GM18861 (cell line): ENCODE data around the gene IFI16.

Experiments used
- ATAC-seq: cut with Tn5 transposase; IDR thresholded peaks from one replicate; pipeline ENCODE4 v1.9.1; 2021; ENCODE audit not compliant: unreplicated experiment

Gene IFI16

GRCh38 chr1:159009704-159010361 is at the start of gene IFI16:
Gene IFI16 (plus strand): TSS chr1:159009907. CDS start chr1:159014681, 4,774 bp downstream.
- peak; percentile 47 for ATAC-seq

GRCh38 chr1:158961178-158961577 is 48.5 kb upstream of the IFI16 start:
- ATAC-seq: no peak

GRCh38 chr1:158962983-158963382 is 46.7 kb upstream of the IFI16 start:
- ATAC-seq: no peak

GRCh38 chr1:158969166-158969565 is 40.5 kb upstream of the IFI16 start:
- ATAC-seq: no peak

GRCh38 chr1:158969855-158970254 is 39.9 kb upstream of the IFI16 start:
- no peak for ATAC-seq

GRCh38 chr1:158972841-158973240 is 36.9 kb upstream of the IFI16 start:
- no peak for ATAC-seq

GRCh38 chr1:158976219-158976618 is 33.5 kb upstream of the IFI16 start:
- ATAC-seq: no peak

GRCh38 chr1:158978730-158979129 is 31.0 kb upstream of the IFI16 start:
- ATAC-seq: no peak

- ATAC-seq: no peak
Observed at GRCh38 chr1:158979229-158979628, 30.5 kb upstream of the IFI16 start.

GRCh38 chr1:158983235-158983634 is 26.5 kb upstream of the IFI16 start:
- ATAC-seq: no peak

- no peak for ATAC-seq
Observed at GRCh38 chr1:158984386-158984785, 25.3 kb upstream of the IFI16 start.

- no peak for ATAC-seq
Observed at GRCh38 chr1:158989424-158989823, 20.3 kb upstream of the IFI16 start.

GRCh38 chr1:158992787-158993312 is 16.9 kb upstream of the IFI16 start:
- ATAC-seq: no peak

GRCh38 chr1:158996998-158997397 is 12.7 kb upstream of the IFI16 start:
- no peak for ATAC-seq

- ATAC-seq: peak; percentile 18
Observed at GRCh38 chr1:158998037-158998780, 11.5 kb upstream of the IFI16 start.

- ATAC-seq: peak; percentile 46
Observed at GRCh38 chr1:158998781-158999161, 10.9 kb upstream of the IFI16 start.

GRCh38 chr1:158999316-159000069 is 10.2 kb upstream of the IFI16 start:
- ATAC-seq: no peak

- no peak for ATAC-seq
Observed at GRCh38 chr1:159000070-159000409, 9.7 kb upstream of the IFI16 start.

- no peak for ATAC-seq
Observed at GRCh38 chr1:159000625-159001024, 9.1 kb upstream of the IFI16 start.

GRCh38 chr1:159005161-159005560 is 4.5 kb upstream of the IFI16 start:
- ATAC-seq: no peak

- ATAC-seq: no peak
Observed at GRCh38 chr1:159005676-159006075, 4.0 kb upstream of the IFI16 start.
